Lung (tissue), 13 donors: ENCODE data around the gene AS3MT. TPM values are rescaled to one million over a fixed set of nuclear protein-coding genes. Genes with fewer than 3 reads are reported as not detected.

Experiments
- ATAC-seq: fragments of 200-7000 bp; cut with Tn5 transposase; one replicate; pipeline ENCODE4 v1.9.1; 2020; ENCODE audit warnings: moderate number of reproducible peaks; ENCODE audit not compliant: insufficient read depth, low FRiP score
- DNase-seq, 3 donors: peaks; one replicate each; pipeline ENCODE4 v3.0.0-alpha.2; 2013 to 2017
- H3K27ac ChIP-seq, 2 donors: one replicate each; pipeline ENCODE4 v1.5.1; 2013; ENCODE audit warnings: mild to moderate bottlenecking in 2 of 2, moderate library complexity in 2 of 2, control low read depth in 1 of 2, inconsistent platforms in 1 of 2, low read depth in 1 of 2, low read length in 1 of 2
- H3K27me3 ChIP-seq, 3 donors: one replicate each; pipeline ENCODE4 v1.5.1; 2013; ENCODE audit warnings: low read length in 2 of 3; ENCODE audit not compliant: control insufficient read depth in 3 of 3, insufficient read depth in 3 of 3
- H3K36me3 ChIP-seq, 4 donors: one replicate each; pipeline ENCODE4 v1.5.1; 2013; ENCODE audit warnings: low read length in 4 of 4, mild to moderate bottlenecking in 1 of 4, moderate library complexity in 1 of 4; ENCODE audit not compliant: control insufficient read depth in 4 of 4, insufficient read depth in 4 of 4
- H3K4me1 ChIP-seq, 5 donors: one replicate each; pipeline ENCODE4 v1.5.1; 2013; ENCODE audit warnings: low read length in 5 of 5, mild to moderate bottlenecking in 2 of 5, moderate library complexity in 1 of 5; ENCODE audit not compliant: control insufficient read depth in 5 of 5, insufficient read depth in 5 of 5
- H3K4me3 ChIP-seq: one replicate; pipeline ENCODE4 v1.5.1; 2013; ENCODE audit warnings: mild to moderate bottlenecking, control low read depth, moderate library complexity
- H3K9ac ChIP-seq, 2 donors: one replicate each; pipeline ENCODE4 v1.5.1; 2013; ENCODE audit warnings: low read length in 2 of 2, control low read depth in 1 of 2; ENCODE audit not compliant: insufficient read depth in 1 of 2
- H3K9me3 ChIP-seq, 4 donors: one replicate each; pipeline ENCODE4 v1.5.1; 2013; ENCODE audit warnings: low read length in 3 of 4, mild to moderate bottlenecking in 1 of 4, moderate library complexity in 1 of 4; ENCODE audit not compliant: control insufficient read depth in 4 of 4, insufficient read depth in 3 of 4
- CTCF ChIP-seq: IDR thresholded peaks from 2 replicates; pipeline ENCODE4 v1.5.1; 2012; ENCODE audit warnings: mild to moderate bottlenecking; ENCODE audit errors: control extremely low read depth, extremely low read depth
- WGBS, 2 donors: extraction: QIAGEN DNeasy Blood & Tissue Kit; methylation state at CpG; one replicate each; pipeline ENCODE4 v1.1.7; 2013; 5-methylcytosine and 5-hydroxymethylcytosine counted together
- polyA plus RNA-seq, 2 donors: library from polyadenylated mRNA; stranded (reverse); fragments of 200-250 nt; gene quantifications; one replicate each; pipeline ENCODE4 v1.2.1, GENCODE V29; 2013
- small RNA-seq: library from RNA; depleted of rRNA; stranded (forward); fragments of <200 nt; gene quantifications from one replicate; pipeline ENCODE3, GENCODE V24; 2014; ENCODE audit warnings: low replicate concordance
- total RNA-seq, 2 donors: library from RNA; depleted of rRNA in 1 of 2; stranded (reverse); fragments of >200 nt in 1 of 2; gene quantifications; one replicate each; pipeline ENCODE4 v1.2.1, GENCODE V29; 2014 to 2021
- donor health status: control.
- donor health status: control.
- donor health status: Bipolar disorder and iron deficiency.
- donor health status: healthy.
- donor health status: DM: yes; HTN: yes; CAD: no.

The AS3MT gene
- total and polyA plus RNA-seq, 4 donors, result 0.86 to 5.8 (median 2.9) TPM

GRCh38 chr10:102949916-102950315, 80.6 kb downstream of the AS3MT start:
- DNase-seq, result no peak
- H3K27me3 ChIP-seq, result no peaks in the 10 kb centered on the region
- ATAC-seq, result no peak
- H3K4me1 ChIP-seq, result peaks cover 0 to 8% (median 3%) of the 10 kb centered on the region in 5 donors
- no peaks in the 10 kb centered on the region for H3K36me3 ChIP-seq
- no peak overlapping the region for H3K4me3 ChIP-seq
- no peaks in the 10 kb centered on the region for H3K9me3 ChIP-seq
- TF ChIP-seq CTCF, result no peak
- no peak overlapping the region for H3K9ac ChIP-seq
- H3K27ac ChIP-seq, result no peak overlapping the region
- WGBS, 2 donors, result 77 to 78% methylated on average over 4 of the region's 4 CpGs

- H3K9me3 ChIP-seq, result no peaks in the 10 kb centered on the region
- no peak overlapping the region for H3K9ac ChIP-seq
- 98% methylated on average over 3 of the region's 3 CpGs for WGBS, 2 donors
- no peaks in the 10 kb centered on the region for H3K27me3 ChIP-seq
- TF ChIP-seq CTCF, result no peak
- no peak for ATAC-seq
- peaks cover 0 to 1% (median 0%) of the 10 kb centered on the region in 5 donors for H3K4me1 ChIP-seq
- no peak overlapping the region for H3K27ac ChIP-seq
- no peaks in the 10 kb centered on the region for H3K36me3 ChIP-seq
- H3K4me3 ChIP-seq, result no peak overlapping the region
- DNase-seq, result no peak
Observed at GRCh38 chr10:102951316-102951715, 82.0 kb downstream of the AS3MT start.

Small RNAs within 50 kb of the gene (small RNA-seq; reads per million reads assigned to genes)
- gene AS3MT (not detected), gene RF00026 (not detected)

Other genes with a start within 250 kb of the AS3MT start
- gene TRIM8, start 225.0 kb upstream of the AS3MT start, total RNA-seq, result 100 to 1,000 TPM; 136 to 173 TPM
- 100 to 1,000 TPM in 1 of 2 donors, 10 to 100 TPM in 1; 81.5 to 104 TPM for gene TRIM8, start 225.0 kb upstream of the AS3MT start, polyA plus RNA-seq
- 10 to 100 TPM in 1 of 2 donors, 1 to 10 TPM in 1; 9.9 to 12.2 TPM for gene ARL3, start 155.1 kb upstream of the AS3MT start, total RNA-seq
- gene ARL3, start 155.1 kb upstream of the AS3MT start, polyA plus RNA-seq, result 1 to 10 TPM; 6.7 to 9.6 TPM
- 10 to 100 TPM; 11.3 to 27.0 TPM for gene SFXN2, start 154.8 kb upstream of the AS3MT start, total RNA-seq
- gene SFXN2, start 154.8 kb upstream of the AS3MT start, polyA plus RNA-seq, result 10 to 100 TPM; 10.8 to 16.8 TPM
- gene WBP1L, start 125.5 kb upstream of the AS3MT start, total RNA-seq, result 10 to 100 TPM; 42.7 to 47.6 TPM
- gene WBP1L, start 125.5 kb upstream of the AS3MT start, polyA plus RNA-seq, result 10 to 100 TPM; 19.1 to 52.3 TPM
- gene CYP17A1, start 32.1 kb upstream of the AS3MT start, total RNA-seq, result 1 to 10 TPM; 2.1 to 3.7 TPM
- gene CYP17A1, start 32.1 kb upstream of the AS3MT start, polyA plus RNA-seq, result 1 to 10 TPM in 1 of 2 donors, under 1 TPM in 1; 0.39 to 1.2 TPM
- 10 to 100 TPM; 17.6 to 37.1 TPM for gene BORCS7, start 15.2 kb upstream of the AS3MT start, total RNA-seq
- 10 to 100 TPM; 20.0 to 31.2 TPM for gene BORCS7, start 15.2 kb upstream of the AS3MT start, polyA plus RNA-seq
- gene CNNM2, start 48.8 kb downstream of the AS3MT start, total RNA-seq, result 10 to 100 TPM; 10.1 to 18.3 TPM
- gene CNNM2, start 48.8 kb downstream of the AS3MT start, polyA plus RNA-seq, result 1 to 10 TPM; 3.0 to 5.4 TPM